Testis (tissue), 3 donors: Measurements from ENCODE around the gene EXOSC7. TPM values are rescaled to one million over a fixed set of nuclear protein-coding genes. Genes with fewer than 3 reads are reported as not detected.

Experiments used
- DNase-seq: peaks from one replicate; pipeline ENCODE4 v3.0.0-alpha.2; 2019
- H3K27ac ChIP-seq, 2 donors: fragments of 200-600 bp; sonication (generic); one replicate each; pipeline ENCODE4 v1.5.1; 2019
- H3K27me3 ChIP-seq: fragments of 200-600 bp; sonication (generic); one replicate; pipeline ENCODE4 v1.5.1; 2019
- H3K36me3 ChIP-seq: fragments of 200-600 bp; sonication (generic); one replicate; pipeline ENCODE4 v1.5.1; 2017; ENCODE audit warnings: low read depth; ENCODE audit errors: missing control alignments
- H3K4me1 ChIP-seq: fragments of 200-600 bp; sonication (generic); one replicate; pipeline ENCODE4 v1.5.1; 2019
- H3K4me3 ChIP-seq, 2 donors: fragments of 200-600 bp; sonication (generic); one replicate each; pipeline ENCODE4 v1.5.1; 2017 to 2019
- H3K9me3 ChIP-seq: fragments of 200-600 bp; sonication (generic); one replicate; pipeline ENCODE4 v1.5.1; 2017
- POLR2A ChIP-seq: fragments of 450-650 bp; IDR thresholded peaks from one replicate; pipeline ENCODE4 v1.6.1; 2017; ENCODE audit warnings: antibody characterized with exemption, mild to moderate bottlenecking, moderate library complexity
- WGBS, 2 donors: methylation state at CpG; one replicate each; pipeline ENCODE4 v1.1.5; 2018; 5-methylcytosine and 5-hydroxymethylcytosine counted together
- intact Hi-C: fragments of 100-400 bp; cut with DNase I; formaldehyde crosslinking; loops from one replicate; pipeline ENCODE4 v1.15.1; 2023; ENCODE audit warnings: low total_unique reads
- polyA plus RNA-seq: library from polyadenylated mRNA; stranded (reverse); fragments of 350-450 nt; fragmentation: Illumina TruSeq; extraction: RNeasy Lipid Tissue Mini Kit (QIAGEN cat#74804); gene quantifications from one replicate; pipeline ENCODE4 v1.2.3, GENCODE V29; 2014; ENCODE audit warnings: low read depth, low replicate concordance; ENCODE audit not compliant: insufficient read depth
- small RNA-seq, 2 donors: library from RNA; depleted of rRNA; stranded (forward); fragments of <200 nt; gene quantifications; one replicate each; pipeline ENCODE3, GENCODE V24; 2016
- total RNA-seq, 2 donors: library from RNA; depleted of rRNA; stranded (reverse); fragments of >200 nt; gene quantifications; one replicate each; pipeline ENCODE4 v1.2.3, GENCODE V29; 2016
- TF ChIP-seq, protein P1 (sequence below), 3 experiments: fragments of 450-650 bp in 2 of 3; fragments of 200-600 bp in 1 of 3; sonication (generic) in 1 of 3; IDR thresholded peaks; one replicate each; pipeline ENCODE4 v1.5.1; 2016 to 2019; ENCODE audit warnings: antibody characterized with exemption in 3 of 3, mild to moderate bottlenecking in 2 of 3, moderate library complexity in 1 of 3

The EXOSC7 gene
- total and polyA plus RNA-seq, 3 donors from 2014 or later, result 63.3 to 71.5 (median 66.3) TPM

DNA sequence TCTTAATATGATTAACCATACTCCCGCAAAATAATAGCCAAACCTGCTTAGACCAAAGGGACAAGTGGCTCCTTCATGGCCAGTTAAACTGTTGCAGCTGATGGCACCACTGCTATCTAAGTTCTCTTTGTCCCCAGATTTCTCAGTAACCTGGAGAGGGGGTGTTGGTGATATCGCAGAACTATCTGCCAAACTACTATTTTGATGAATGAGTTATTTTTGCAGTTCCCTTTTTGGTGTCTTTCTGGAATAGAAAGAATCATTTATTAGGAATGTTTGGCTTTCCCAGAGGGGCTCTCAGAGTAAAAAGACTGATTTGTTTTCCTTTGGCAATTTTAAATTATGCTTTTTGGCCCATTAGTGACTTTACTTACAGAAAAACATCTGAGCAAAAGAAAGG is 83.1 kb downstream of the EXOSC7 start:
- Histone ChIP-seq H3K27ac (no peak overlapping the region), H3K4me1 (peaks cover 6% of the 10 kb centered on the region), H3K27me3 (no peaks in the 10 kb centered on the region), H3K4me3 (no peak overlapping the region), H3K36me3 (no peaks in the 10 kb centered on the region), H3K9me3 (no peaks in the 10 kb centered on the region)
- no peak for DNase-seq
- WGBS, 2 donors, result 59 to 75% methylated on average over 2 of the region's 2 CpGs
- intact Hi-C loops, result no loop called here
- TF ChIP-seq, protein P1, sequence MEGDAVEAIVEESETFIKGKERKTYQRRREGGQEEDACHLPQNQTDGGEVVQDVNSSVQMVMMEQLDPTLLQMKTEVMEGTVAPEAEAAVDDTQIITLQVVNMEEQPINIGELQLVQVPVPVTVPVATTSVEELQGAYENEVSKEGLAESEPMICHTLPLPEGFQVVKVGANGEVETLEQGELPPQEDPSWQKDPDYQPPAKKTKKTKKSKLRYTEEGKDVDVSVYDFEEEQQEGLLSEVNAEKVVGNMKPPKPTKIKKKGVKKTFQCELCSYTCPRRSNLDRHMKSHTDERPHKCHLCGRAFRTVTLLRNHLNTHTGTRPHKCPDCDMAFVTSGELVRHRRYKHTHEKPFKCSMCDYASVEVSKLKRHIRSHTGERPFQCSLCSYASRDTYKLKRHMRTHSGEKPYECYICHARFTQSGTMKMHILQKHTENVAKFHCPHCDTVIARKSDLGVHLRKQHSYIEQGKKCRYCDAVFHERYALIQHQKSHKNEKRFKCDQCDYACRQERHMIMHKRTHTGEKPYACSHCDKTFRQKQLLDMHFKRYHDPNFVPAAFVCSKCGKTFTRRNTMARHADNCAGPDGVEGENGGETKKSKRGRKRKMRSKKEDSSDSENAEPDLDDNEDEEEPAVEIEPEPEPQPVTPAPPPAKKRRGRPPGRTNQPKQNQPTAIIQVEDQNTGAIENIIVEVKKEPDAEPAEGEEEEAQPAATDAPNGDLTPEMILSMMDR (IDR thresholded peaks at IDR 0.05), result no peak
- no peak for TF ChIP-seq POLR2A

DNA sequence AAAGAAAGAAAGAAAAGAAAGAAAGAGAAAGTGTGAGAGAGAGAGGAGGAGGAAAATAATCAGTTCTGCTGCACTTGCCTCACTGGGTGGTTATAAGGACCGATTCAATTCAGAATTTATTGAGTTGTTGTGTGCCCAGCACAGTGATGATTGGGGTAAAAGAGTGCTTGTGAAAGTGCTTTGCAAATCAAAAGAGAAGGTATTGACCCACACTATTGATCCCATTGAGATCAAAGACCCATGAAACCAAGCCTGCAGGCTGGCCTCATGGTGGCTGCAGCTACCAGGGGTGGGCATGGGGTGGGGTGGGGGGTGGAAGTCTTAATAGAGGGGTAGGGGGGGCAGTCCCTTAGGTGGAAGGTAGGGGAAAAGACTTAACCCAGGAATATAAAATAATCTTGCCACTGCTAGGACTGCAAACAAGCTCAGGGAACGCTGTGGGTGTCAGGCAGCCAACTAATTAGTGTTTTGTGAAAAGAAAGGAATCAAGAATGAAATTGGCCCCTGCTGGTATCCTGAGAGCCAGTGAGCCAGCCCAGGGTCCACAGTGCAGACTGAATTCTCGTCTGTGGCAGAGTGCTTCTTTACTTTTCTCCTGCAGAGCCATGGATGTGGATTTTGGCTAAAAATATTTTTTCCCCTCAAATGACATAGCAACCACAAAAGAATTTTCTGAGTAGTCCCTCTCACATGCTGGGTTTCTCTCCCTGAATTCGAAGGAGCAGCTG is 84.3 kb downstream of the EXOSC7 start:
- intact Hi-C loops, result no loop called here
- H3K27me3 ChIP-seq, result no peaks in the 10 kb centered on the region
- peaks cover 6% of the 10 kb centered on the region for H3K4me1 ChIP-seq
- no peak for DNase-seq
- no peak overlapping the region for H3K27ac ChIP-seq
- H3K9me3 ChIP-seq, result no peaks in the 10 kb centered on the region
- WGBS, 2 donors, result 61 to 72% methylated on average over 4 of the region's 4 CpGs
- H3K4me3 ChIP-seq, result no peak overlapping the region
- no peaks in the 10 kb centered on the region for H3K36me3 ChIP-seq
- no peak for TF ChIP-seq POLR2A
- TF ChIP-seq, protein P1 (IDR thresholded peaks at IDR 0.05), result no peak

Small RNA genes within 50 kb of the gene (small RNA-seq; reads per million reads assigned to genes)
- 0 reads per million in 2 donors for gene RNU5B-3P

Other genes starting within 250 kb of the EXOSC7 start
- 10 to 100 TPM; 10.2 to 12.3 TPM for gene ZNF501, start 246.6 kb upstream of the EXOSC7 start, total RNA-seq
- gene ZNF501, start 246.6 kb upstream of the EXOSC7 start, polyA plus RNA-seq, result 9.2 TPM
- 10 to 100 TPM; 14.6 to 15.1 TPM for gene KIAA1143, start 214.6 kb upstream of the EXOSC7 start, total RNA-seq
- gene KIAA1143, start 214.6 kb upstream of the EXOSC7 start, polyA plus RNA-seq, result 14.3 TPM
- 10 to 100 TPM; 10.1 to 26.5 TPM for gene KIF15, start 214.4 kb upstream of the EXOSC7 start, total RNA-seq
- 16.7 TPM for gene KIF15, start 214.4 kb upstream of the EXOSC7 start, polyA plus RNA-seq
- 10 to 100 TPM; 42.2 to 46.4 TPM for gene TMEM42, start 114.3 kb upstream of the EXOSC7 start, total RNA-seq
- 42.2 TPM for gene TMEM42, start 114.3 kb upstream of the EXOSC7 start, polyA plus RNA-seq
- 1 to 10 TPM in 1 of 2 donors, under 1 TPM in 1; 0.68 to 1.4 TPM for gene TGM4, start 101.6 kb upstream of the EXOSC7 start, total RNA-seq
- gene TGM4, start 101.6 kb upstream of the EXOSC7 start, polyA plus RNA-seq, result 1.1 TPM
- 100 to 1,000 TPM; 122 to 164 TPM for gene ZDHHC3, start 70 bp upstream of the EXOSC7 start, total RNA-seq
- 248 TPM for gene ZDHHC3, start 70 bp upstream of the EXOSC7 start, polyA plus RNA-seq
- gene CLEC3B, start 50.1 kb downstream of the EXOSC7 start, total RNA-seq, result 10 to 100 TPM; 86.6 to 88.8 TPM
- 198 TPM for gene CLEC3B, start 50.1 kb downstream of the EXOSC7 start, polyA plus RNA-seq
- gene CDCP1, start 170.1 kb downstream of the EXOSC7 start, total RNA-seq, result 1 to 10 TPM; 1.1 to 2.7 TPM
- 2.5 TPM for gene CDCP1, start 170.1 kb downstream of the EXOSC7 start, polyA plus RNA-seq